BE2C (cell line): ENCODE data around the gene ABHD10.

Experiments used
- DNase-seq: peaks from one replicate; pipeline ENCODE4 v3.0.0-alpha.2; 2020
- H3K27me3 ChIP-seq: fragments of 250-450 bp; sonication (Bioruptor Pico); 2 replicates; pipeline ENCODE4 v1.5.1; 2020; ENCODE audit warnings: mild to moderate bottlenecking
- H3K36me3 ChIP-seq: fragments of 250-450 bp; sonication (Bioruptor Pico); 2 replicates; pipeline ENCODE4 v1.5.1; 2020; ENCODE audit warnings: mild to moderate bottlenecking
- H3K4me1 ChIP-seq: fragments of 250-450 bp; sonication (Bioruptor Pico); 2 replicates; pipeline ENCODE4 v1.5.1; 2020
- H3K4me3 ChIP-seq: 2 replicates; pipeline ENCODE4 v1.5.1; 2011; ENCODE audit warnings: low read depth, low read length
- H3K9me3 ChIP-seq: fragments of 250-450 bp; sonication (Bioruptor Pico); 2 replicates; pipeline ENCODE4 v1.5.1; 2020
- CTCF ChIP-seq: IDR thresholded peaks from 2 replicates; pipeline ENCODE4 v1.5.1; 2012; ENCODE audit warnings: mild to moderate bottlenecking, low read depth, low read length

The ABHD10 gene

GRCh38 chr3:111951032-111951431, 27.8 kb upstream of the ABHD10 start:
- Histone ChIP-seq H3K36me3 (no peaks in the 10 kb centered on the region), H3K4me1 (no peaks in the 10 kb centered on the region), H3K4me3 (no peak overlapping the region), H3K27me3 (peaks cover 40% of the 10 kb centered on the region), H3K9me3 (no peaks in the 10 kb centered on the region)
- DNase-seq, result no peak
- no peak for TF ChIP-seq CTCF

GRCh38 chr3:111952086-111952485, 26.7 kb upstream of the ABHD10 start:
- no peaks in the 10 kb centered on the region for H3K9me3 ChIP-seq
- peaks cover 40% of the 10 kb centered on the region for H3K27me3 ChIP-seq
- TF ChIP-seq CTCF, result no peak
- H3K36me3 ChIP-seq, result no peaks in the 10 kb centered on the region
- no peaks in the 10 kb centered on the region for H3K4me1 ChIP-seq
- H3K4me3 ChIP-seq, result no peak overlapping the region
- no peak for DNase-seq

- no peaks in the 10 kb centered on the region for H3K36me3 ChIP-seq
- TF ChIP-seq CTCF, result no peak
- no peaks in the 10 kb centered on the region for H3K4me1 ChIP-seq
- no peaks in the 10 kb centered on the region for H3K9me3 ChIP-seq
- no peak overlapping the region for H3K4me3 ChIP-seq
- H3K27me3 ChIP-seq, result peaks cover 35% of the 10 kb centered on the region
- DNase-seq, result no peak
These were observed 25.9 kb upstream of the ABHD10 start for GRCh38 chr3:111952866-111953450.

- no peak for DNase-seq
- Histone ChIP-seq H3K27me3 (peaks cover 21% of the 10 kb centered on the region), H3K4me1 (no peaks in the 10 kb centered on the region)
These were observed 24.4 kb upstream of the ABHD10 start for GRCh38 chr3:111954228-111954990.

GRCh38 chr3:111955876-111956275, 22.9 kb upstream of the ABHD10 start:
- Histone ChIP-seq H3K9me3 (no peaks in the 10 kb centered on the region), H3K4me1 (no peaks in the 10 kb centered on the region), H3K36me3 (no peaks in the 10 kb centered on the region), H3K4me3 (no peak overlapping the region), H3K27me3 (peaks cover 12% of the 10 kb centered on the region)
- no peak for TF ChIP-seq CTCF
- no peak for DNase-seq

More at GRCh38 chr3:111954228-111954990, 24.4 kb upstream of the ABHD10 start:
- no peaks in the 10 kb centered on the region for H3K36me3 ChIP-seq
- no peak overlapping the region for H3K4me3 ChIP-seq
- no peak for TF ChIP-seq CTCF
- H3K9me3 ChIP-seq, result no peaks in the 10 kb centered on the region

GRCh38 chr3:111956449-111956848, 22.4 kb upstream of the ABHD10 start:
- no peak for DNase-seq
- no peaks in the 10 kb centered on the region for H3K36me3 ChIP-seq
- H3K4me3 ChIP-seq, result no peak overlapping the region
- H3K9me3 ChIP-seq, result no peaks in the 10 kb centered on the region
- H3K4me1 ChIP-seq, result no peaks in the 10 kb centered on the region
- peaks cover 10% of the 10 kb centered on the region; the same call in 1 of the 2 replicates for H3K27me3 ChIP-seq
- TF ChIP-seq CTCF, result no peak
